WTC11 (cell line): ENCODE data around the gene BPGM.

Source experiments
- ATF2 ChIP-seq: sonication (generic); formaldehyde crosslinking; IDR thresholded peaks from 2 replicates; pipeline ENCODE4 v1.8.1; 2022; ENCODE audit warnings: low read depth, missing genetic modification reagents, borderline replicate concordance
- CBFB ChIP-seq: sonication (generic); formaldehyde crosslinking; IDR thresholded peaks from 2 replicates; pipeline ENCODE4 v1.8.1; 2022; ENCODE audit warnings: mild to moderate bottlenecking, low read depth, missing genetic modification reagents
- CTCF ChIP-seq: fragments of 200-600 bp; IDR thresholded peaks from 2 replicates; pipeline ENCODE4 v1.8.0; 2022; ENCODE audit warnings: antibody characterized with exemption
- ETV6 ChIP-seq: sonication (generic); formaldehyde crosslinking; IDR thresholded peaks from 2 replicates; pipeline ENCODE4 v1.8.1; 2022; ENCODE audit warnings: mild to moderate bottlenecking, missing genetic modification reagents
- HMGA2 ChIP-seq: fragments of 250-450 bp; sonication (Bioruptor Pico); IDR thresholded peaks from 2 replicates; pipeline ENCODE4 v1.4.0; 2021; ENCODE audit warnings: mild to moderate bottlenecking, moderate library complexity
- NR1H2 ChIP-seq: sonication (generic); formaldehyde crosslinking; IDR thresholded peaks from 2 replicates; pipeline ENCODE4 v1.9.0; 2021; ENCODE audit warnings: mild to moderate bottlenecking, moderate library complexity, missing genetic modification reagents
- NR3C1 ChIP-seq: sonication (generic); formaldehyde crosslinking; conservative IDR thresholded peaks from 2 replicates; pipeline ENCODE4 v1.8.1; 2023; ENCODE audit warnings: low read depth, mild to moderate bottlenecking, missing genetic modification reagents
- RELA ChIP-seq: sonication (generic); formaldehyde crosslinking; IDR thresholded peaks from 2 replicates; pipeline ENCODE4 v1.8.1; 2022; ENCODE audit warnings: missing genetic modification reagents, mild to moderate bottlenecking, borderline replicate concordance
- SMAD4 ChIP-seq: sonication (generic); formaldehyde crosslinking; IDR thresholded peaks from 2 replicates; pipeline ENCODE4 v1.8.0; 2022; ENCODE audit warnings: mild to moderate bottlenecking, missing genetic modification reagents
- SP1 ChIP-seq: sonication (generic); formaldehyde crosslinking; conservative IDR thresholded peaks from 2 replicates; pipeline ENCODE4 v1.8.1; 2022; ENCODE audit warnings: missing genetic modification reagents
- TCF7 ChIP-seq: sonication (generic); formaldehyde crosslinking; IDR thresholded peaks from 2 replicates; pipeline ENCODE4 v1.8.0; 2022; ENCODE audit warnings: mild to moderate bottlenecking, low read depth, missing genetic modification reagents, moderate library complexity
- ZBTB21 ChIP-seq: sonication (generic); formaldehyde crosslinking; IDR thresholded peaks from 2 replicates; pipeline ENCODE4 v1.8.1; 2023; ENCODE audit warnings: mild to moderate bottlenecking, missing genetic modification reagents, borderline replicate concordance
- ZNF138 ChIP-seq: sonication (generic); formaldehyde crosslinking; conservative IDR thresholded peaks from 2 replicates; pipeline ENCODE4 v1.8.1; 2022; ENCODE audit warnings: mild to moderate bottlenecking, moderate library complexity, missing genetic modification reagents
- ZNF423 ChIP-seq: fragments of 250-450 bp; sonication (Bioruptor Pico); IDR thresholded peaks from 2 replicates; pipeline ENCODE4 v2.1.2; 2022; ENCODE audit warnings: mild to moderate bottlenecking, moderate library complexity

- TF ChIP-seq ZNF138 (CRISPR knock-in tag) (no peak), TCF7 (CRISPR knock-in tag) (no peak), CTCF (no peak), SMAD4 (CRISPR knock-in tag) (no peak), ZBTB21 (CRISPR knock-in tag) (no peak), CBFB (no peak), NR3C1 (no peak), ATF2 (CRISPR knock-in tag) (no peak), ETV6 (CRISPR knock-in tag) (no peak), SP1 (CRISPR knock-in tag) (no peak), NR1H2 (CRISPR knock-in tag) (no peak), RELA (no peak), ZNF423 (no peak), HMGA2 (CRISPR knock-in tag) (no peak)
Observed at GRCh38 chr7:134710511-134710853, 63.8 kb downstream of the BPGM start.
